Embryonic facial prominence (tissue), 1 donor: ENCODE results near the gene ILK.

Source experiments
- DNase-seq: peaks from one replicate; pipeline ENCODE4 v3.0.0-alpha.2; 2016; ENCODE audit errors: extremely low spot score

The ILK gene

DNA sequence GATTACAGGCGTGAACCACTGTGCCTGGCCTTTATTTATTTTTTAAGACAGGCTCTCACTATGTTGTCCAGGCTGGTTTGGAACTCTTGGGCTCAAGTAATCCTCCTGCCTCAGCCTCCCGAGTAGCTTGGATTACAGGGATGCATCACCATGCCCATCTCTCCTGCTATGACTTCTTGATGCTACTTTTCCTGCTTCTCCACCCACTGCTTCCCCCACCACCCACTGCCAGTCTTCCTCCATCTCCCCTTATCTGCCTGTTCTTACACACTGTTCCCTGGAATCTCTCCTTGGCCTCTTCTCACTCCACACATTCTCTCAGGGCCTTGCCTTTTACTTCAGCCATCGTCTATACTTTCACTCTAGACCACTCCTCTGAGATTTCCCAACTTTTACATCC lies 32.9 kb downstream of the ILK start:
- DNase-seq = no peak

DNA sequence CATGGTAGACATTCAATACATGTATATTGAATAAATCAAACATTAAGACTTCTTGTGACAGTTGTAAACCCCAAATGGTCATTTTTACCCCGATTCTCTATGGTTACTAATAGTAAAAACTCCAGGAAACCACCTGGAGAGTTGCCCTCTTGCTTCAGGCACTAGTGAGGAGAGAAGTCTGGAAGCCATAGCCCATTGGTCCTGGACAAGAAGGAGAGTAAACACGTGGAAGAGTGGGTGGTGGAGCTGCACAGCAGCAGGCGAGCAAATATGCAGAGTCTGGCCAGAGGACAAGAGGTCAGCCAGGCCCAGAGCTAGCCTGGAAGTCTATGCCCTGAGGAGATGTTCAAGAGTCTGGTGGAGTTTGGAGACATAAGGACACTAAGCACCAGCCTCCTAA lies 34.3 kb downstream of the ILK start:
- no peak for DNase-seq

DNA sequence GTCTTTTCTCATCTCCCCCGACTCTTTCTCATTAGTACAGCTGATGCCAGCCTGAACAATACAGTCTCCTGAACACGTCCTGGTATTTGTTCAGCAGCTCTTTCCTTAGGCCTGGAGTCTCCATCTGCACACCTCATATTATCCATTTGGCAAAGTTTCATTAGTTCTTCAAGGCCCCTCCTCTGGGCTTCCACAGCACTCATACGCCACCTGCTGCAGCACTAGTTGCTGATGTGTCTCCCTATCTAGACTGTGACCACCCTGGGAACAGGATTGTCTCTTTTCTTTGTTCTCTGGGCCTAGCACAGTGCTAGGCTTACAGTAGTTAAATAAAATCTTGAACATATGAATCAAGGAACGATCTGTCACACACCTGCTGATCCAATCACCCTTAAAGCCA lies 34.9 kb downstream of the ILK start:
- DNase-seq = no peak

DNA sequence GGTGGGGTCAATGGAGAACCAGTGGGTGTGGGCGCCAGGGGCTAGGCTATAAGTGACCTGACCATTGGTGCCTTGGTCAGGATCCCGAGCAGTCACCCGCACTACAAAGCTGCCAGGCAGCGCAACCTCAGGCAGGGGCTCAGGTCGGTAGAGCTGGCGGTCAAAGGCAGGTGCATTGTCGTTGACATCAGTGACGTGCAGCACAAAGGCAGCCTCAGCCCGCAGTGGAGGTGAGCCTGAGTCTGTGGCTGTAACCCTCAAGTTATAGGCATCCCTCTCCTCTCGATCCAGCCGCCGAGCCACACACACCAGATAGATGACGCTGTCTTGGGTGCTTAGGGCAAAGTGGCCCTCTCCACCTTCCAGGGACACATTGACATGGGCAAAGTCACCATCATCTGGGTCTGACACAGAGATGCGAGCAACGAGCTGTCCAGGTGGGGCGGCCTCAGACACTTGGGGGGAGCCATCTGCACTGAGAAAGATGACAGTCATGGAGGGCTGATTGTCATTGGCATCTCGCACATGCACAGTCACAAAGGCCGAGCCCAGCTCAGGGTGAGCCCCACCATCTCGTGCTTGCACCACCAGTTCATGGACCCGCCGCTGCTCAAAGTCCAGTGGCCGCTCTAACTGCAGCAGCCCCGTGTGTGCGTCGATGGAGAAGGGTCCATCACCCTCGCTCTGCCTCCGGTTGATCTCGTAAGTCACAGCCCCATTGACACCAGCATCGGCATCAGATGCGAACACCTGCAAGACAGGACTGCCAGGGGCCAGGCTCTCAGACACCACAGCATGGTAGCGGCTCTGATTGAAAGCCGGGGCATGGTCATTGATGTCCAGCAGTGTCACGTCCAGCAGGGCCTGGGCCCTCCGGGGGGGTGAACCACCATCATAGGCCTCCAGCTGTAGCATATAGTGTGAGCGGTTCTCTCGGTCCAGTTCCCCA lies 36.7 kb downstream of the ILK start:
- DNase-seq = no peak

DNA sequence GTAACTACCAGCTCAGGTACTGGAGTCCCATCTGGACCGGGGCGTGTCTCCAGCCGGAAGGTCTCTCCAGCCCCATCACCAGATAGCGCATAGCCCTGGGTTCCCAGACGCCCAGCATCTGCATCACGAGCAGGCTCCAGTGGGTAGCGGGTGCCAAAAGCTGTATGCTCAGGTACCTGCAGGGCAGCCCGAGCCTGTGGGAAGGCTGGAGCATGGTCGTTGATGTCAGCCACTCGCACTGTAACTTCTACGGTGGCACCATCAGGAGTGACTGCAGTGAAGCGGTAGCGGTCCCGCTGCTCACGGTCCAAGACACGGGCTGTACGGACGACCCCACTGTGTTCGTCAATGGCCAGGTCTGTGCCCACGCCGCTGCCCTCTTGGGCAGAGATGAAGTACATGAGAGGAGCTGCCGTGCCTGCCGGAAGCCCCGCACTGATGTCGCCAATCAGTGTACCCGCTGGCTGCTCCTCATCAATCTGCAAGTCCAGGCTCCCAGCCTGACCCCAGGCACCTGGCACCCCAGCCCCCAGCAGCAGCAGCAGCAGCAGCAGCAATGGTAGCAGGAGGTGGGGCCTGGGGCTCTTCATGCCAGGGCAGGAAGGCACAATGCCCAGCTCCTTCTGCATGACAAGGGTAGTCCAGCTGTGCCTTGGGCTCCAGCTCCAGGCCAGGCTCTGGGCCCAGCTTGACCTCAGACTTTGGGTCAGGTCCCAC lies 37.6 kb downstream of the ILK start:
- no peak for DNase-seq

DNA sequence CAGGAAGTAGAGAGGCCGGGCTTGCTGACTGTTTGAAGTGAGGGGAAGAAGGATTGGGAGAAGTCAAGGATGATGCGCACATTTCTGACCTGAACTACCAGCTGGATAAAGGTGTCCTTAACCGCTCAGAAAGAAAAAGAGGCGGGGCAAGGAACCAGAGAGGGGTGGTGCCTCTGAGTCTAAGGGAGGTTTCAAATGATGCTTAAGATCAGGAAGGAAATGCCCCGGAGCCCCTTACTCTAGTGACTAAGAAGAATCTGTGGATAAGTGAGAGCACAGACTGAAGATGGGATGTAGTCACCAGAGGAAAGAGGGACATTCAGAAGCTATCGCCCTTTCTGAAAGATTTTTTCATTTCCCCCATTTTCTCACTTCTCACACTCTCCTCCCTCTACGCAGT lies 39.4 kb downstream of the ILK start:
- DNase-seq = no peak

DNA sequence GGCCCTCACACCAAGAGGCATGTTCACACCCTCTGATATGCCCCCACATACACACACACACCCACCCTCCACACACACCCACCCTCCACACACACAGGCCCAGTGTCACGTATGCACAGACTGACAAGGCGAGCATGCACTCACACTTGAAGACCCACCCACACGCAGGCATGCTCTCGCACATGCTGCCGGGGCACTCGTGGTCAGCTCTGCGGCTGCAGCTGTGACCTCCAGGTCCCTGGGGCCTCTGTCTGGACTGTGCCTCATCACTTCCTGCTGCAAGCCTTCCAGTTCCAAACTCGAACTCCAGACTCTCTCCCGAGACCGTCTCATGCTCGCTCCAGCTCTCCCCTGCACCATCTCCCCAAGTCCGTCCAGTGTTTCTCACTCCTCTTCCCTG lies 42.5 kb downstream of the ILK start:
- DNase-seq = no peak

DNA sequence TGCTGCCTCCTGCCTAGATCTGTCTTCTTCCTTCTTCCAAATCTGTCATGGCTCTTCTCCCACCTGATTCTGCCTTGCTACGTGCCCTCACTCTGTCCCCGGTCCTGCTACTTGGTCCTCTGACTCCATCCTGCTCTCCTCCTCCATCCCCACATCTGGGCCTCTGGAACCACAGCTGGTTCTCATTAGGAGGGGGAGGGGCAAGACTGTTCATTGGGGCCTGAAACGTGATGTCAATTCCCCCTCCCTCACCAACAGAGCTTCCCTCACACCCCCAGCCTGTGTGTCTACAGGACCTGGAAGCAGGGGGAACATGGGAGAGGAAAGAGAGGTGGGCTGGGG lies 43.0 kb downstream of the ILK start:
- peak; percentile 87 for DNase-seq

DNA sequence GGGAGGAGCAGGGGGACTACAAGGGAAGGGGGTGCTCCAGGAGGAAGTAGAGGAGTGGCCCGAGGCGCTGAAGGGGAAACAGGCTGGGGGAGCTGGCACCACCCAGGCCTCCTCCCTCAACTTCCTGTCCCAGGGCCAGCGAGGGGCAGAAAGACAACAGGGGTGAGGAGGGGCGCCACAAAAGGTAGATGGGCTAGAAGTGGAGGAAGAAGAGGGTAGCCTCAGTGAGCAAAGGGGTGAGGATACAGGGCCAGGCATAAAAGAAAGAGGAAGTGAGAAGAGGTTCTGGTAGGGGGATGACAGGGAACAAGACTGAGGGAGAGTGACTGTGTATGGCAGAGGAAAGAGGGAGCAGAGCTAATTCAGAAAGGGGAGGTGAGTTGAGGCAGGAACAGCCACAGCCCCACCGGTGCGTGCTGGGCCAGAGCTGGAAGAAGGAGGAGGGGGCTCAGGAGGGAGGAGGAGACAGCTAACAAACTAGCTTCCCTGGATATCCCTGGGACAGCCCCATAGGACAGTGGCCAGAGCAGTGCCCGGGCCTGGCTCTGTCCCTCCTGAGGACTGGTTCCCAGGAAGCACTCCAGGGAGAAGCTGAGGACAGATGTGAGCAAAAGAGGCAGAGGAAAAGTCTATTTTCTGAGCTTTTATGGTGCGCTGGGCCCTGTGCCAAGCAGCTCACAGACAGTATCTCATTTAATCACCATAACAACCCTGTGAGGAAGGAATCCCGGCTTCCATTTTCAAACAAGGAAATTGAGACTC lies 43.5 kb downstream of the ILK start:
- DNase-seq = peak; percentile 30

DNA sequence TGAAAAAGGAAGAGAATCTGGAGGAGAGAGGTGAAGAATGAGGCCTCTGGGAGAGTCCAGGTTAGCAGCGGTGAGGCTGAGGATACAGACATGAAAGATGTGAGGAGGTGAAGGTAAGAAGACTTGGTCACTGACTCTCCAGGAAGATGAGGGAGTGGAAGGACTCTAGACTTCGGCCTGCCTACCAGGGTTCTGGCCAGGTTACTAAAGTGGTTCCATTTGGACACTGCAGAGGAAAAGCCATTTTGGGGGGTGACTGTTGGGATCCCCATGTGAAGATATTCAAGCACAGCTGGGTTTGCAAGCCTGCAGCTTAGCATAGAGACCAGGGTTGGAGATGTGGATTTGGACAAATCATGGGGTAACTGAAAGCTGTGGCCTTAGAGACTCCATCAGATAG lies 44.3 kb downstream of the ILK start:
- no peak for DNase-seq

DNA sequence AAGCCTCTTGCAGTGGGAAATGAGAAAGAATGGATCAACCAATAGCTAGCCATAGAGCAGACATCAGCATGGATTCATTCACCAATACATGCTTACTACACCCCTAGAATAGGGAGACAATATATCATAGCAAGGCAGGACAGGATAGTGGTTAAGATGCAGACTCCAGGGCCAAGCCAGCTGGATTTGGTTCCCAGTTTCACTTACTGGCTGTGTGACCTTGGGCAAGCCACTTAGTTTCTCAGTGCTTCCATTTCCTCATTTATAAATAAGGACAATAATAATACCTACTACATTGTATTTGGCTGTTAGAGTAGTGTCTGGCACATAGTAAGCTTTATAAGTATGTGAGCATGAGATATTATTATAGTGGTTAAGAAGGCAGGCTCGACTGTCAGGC lies 44.9 kb downstream of the ILK start:
- DNase-seq = no peak

DNA sequence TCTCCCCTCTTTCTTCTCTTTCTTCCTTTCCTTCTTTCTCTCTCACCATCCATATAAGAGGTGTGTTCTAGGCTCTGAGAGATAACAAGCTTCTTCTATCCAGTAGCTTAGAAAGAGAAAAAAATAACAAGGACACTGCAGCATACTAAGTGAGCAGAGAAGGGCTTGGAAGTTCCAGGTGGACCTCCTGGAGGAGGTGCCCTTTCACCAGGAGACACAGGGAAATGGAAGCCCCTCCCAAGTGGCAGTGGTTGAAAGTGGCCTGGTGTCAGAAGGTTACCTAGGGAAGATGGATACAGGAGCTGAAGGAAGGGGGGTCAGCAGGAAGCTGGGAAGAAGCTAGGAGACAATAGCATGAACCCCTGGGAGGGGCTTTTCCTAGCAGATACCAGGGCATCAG lies 46.5 kb downstream of the ILK start:
- no peak for DNase-seq

DNA sequence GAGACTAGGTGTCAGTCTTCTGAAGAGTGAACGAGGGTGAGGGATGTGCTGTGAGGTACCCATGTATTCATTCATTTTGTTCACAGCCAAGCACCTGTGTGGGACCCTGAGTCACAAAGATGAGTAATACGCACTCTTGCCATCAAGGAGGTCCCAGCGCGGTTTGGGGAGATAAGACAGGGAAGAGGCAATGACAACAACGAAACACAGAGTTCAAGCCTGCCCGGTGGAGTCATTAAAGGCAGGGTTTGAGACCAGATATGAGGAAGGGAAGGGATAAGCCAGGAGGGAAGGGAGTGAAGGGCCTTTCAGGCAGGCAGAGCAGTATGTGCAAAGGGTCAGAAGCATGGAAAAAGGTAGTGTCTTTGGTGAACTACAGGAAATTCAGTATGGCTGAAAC lies 47.4 kb downstream of the ILK start:
- no peak for DNase-seq

DNA sequence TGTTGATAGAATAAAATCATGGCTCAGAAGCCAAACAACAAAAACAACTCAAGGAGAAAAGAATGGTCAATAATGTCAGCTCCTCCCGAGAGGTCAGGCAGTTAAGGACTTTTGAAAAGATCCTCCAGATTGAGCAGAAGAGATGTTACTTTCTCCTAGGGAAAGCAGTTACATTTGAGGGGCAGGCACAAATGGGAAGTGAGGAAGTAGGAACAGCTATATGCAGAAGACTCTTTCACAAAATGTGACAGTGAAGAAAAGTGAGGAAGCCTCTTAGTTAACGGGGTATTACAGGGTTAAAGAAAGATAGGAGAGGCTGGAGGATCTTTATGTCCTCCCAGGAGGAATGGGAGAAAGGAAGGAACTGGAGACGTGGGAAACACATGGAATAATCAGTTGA lies 48.6 kb downstream of the ILK start:
- DNase-seq = no peak

DNA sequence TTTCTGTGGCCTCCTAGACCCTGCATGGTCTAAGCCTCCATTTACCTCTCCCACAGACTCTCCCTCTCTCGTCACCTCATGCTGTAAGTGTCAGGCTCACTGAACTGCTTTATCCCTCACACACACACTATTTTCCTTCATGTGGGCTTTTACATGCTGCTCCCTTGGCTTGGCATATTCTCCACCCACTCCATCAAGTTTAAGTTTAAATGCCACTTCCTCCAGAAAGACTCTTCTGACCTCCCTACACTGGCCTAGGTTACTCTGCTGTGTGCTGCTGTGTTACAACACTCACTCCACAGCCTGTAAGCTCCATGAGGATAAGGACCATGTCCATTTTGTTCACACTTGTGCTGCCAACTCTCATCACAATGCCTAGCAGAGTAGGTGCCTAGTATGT lies 49.5 kb downstream of the ILK start:
- no peak for DNase-seq

DNA sequence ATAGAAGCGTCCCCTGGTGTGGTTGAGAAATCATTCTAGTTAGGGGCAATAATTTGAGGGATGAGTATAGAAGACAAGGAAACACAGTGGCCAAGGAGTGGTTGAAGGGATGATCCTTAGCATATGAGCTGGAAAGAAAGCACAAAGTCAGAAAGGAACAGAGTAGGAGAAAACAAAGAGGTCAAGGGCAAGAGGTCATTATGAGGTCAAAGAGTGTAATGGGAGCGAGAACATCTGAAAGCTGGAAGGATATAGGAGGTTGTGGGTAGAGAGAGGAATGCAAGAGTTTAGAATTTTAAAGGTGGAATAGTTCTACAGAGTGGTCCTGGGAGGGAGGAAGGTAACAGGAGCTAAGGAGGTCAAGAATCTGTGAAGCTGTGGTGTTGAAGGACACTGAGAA lies 50.1 kb downstream of the ILK start:
- DNase-seq = no peak

DNA sequence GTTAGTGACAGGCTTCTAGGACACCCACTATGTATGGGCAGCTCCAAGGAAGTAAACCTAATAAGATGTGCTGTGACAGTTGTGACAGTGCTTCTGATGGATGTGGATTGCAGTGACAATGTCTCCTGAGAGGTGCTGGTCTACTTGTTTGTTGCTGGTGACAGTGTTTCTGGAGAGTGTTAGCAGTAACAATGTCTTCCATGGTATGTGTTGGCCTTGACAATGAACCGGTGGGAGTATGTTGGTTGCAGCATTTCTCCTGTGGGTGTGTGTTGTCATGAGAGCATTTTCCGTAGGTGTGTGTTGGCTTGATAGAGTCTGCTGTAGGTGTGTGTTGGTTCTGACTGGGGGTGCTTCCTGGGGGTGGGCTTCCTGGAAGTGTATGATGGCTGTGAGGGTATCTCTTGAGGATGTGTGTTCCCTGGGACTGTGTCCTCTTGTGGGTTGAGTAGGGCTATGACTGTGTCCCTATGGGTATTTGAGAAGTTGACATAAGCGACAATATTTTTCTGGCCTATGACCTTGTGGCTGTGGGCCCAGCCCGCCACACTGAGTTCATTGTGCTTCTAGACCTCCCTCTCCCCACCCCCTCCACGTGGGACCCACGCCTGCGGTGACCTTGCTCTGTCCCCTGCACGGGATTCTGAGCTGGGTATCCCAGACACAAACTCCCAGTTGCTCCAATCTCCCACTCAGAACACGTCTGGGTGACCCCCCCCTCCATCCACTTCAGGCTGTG lies 50.9 kb downstream of the ILK start:
- no peak for DNase-seq

DNA sequence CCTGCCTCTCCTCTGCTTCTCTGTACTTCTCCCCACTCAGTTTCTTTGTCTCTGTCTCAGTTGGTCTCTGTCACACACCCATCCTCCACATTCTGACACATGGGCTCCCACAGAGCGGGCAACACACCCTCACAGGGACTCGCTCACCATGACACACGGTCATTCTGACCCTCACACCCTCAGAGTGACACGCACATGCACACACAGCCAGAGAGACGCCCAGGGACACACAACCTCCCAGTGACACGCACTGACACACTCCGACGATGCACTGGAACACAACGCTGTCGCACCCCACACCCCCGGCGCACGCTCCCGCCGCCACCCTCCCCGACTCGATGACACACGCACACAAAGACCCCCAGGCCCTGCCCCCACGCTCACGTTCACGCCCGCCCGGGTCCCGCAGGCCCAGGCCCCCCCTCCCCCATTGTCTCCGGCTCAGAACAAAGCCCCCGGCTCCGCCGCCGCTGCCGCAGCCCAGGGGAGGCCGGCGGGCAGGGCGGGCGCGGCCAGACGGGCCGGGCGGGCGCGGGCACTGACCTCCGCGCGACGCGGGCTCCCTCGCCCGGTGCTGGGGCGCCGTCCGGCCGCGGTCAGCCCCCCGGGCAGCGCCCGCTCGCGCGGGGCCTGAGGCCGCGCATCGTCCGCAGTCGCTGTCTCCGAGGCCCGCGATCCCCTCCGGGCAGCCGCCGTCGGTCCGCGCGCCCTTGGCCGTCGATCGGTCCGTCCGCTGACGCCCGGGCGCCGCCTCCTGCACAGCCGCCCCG lies 51.6 kb downstream of the ILK start:
- DNase-seq = no peak

DNA sequence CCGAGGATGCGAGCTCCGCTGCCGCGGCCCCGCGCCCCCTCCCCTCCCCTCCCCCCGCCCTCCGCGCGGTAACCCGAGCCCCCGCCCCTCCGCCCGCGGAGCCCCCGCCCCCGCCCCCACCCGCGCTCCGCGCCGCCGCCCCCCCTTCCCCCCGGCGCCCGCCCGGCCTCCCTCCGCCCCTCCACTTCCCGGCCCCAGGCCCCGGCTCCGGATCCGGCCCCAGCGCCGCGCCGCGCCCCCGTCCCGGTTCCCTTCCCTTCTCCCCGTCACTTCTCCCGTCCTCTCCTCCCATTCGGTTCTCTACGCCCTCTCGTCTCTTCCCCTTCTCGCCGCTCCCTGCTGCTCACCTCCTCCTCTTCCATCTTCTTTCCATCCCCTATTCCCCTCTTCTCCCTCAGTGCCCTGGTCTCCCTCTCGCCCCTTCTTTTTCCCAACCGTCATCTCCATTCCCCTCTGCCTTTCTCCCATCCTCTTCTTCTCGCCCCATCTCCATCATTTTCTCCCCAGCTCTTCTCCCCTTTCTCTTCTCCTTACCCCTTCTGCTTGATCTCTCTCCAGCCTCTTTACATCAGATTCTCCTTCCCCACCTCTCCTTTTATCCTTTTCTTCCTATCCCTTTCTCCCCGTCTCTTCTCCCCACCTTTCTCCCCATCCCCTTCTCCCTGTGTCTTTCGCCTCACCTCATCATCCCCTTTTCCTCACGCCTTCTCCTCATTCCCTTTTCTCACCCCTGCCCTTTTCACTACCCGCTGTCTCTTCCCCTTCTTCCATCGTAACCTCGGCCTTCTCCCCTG lies 52.4 kb downstream of the ILK start, which contains the start of gene DCHS1:
TSS of gene DCHS1 (minus strand) at position 20 of the 794 bp plus-strand sequence. CDS start 14,196 bp downstream, outside the sequence.
- DNase-seq = peak; percentile 72

DNA sequence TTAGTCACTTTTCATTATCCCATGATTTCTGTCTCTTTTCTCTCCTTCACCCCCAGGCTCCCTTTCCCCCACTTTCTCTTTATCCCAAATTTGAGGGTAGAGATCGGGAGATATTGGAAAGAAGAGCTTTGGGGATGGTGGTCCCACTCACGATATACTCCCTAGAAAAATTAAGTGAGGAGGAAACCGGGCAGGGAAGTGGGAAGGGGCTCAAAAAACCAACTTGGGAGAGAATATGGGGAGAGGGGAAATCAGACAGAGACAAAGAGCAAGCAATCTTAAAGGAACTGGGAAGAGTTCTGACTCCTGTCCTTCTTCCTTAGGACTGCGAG lies 53.0 kb downstream of the ILK start:
- no peak for DNase-seq
